Esophagus (tissue), 2 donors: Measurements from ENCODE around the gene RAD51B. TPM values are rescaled to one million over a fixed set of nuclear protein-coding genes. Genes with fewer than 3 reads are reported as not detected.
A peak's percentile ranks its signal among the peaks of the same experiment; 100 is the strongest.

Experiments used
- H3K27ac ChIP-seq, 2 donors: one replicate each; pipeline ENCODE4 v1.5.1; 2013; ENCODE audit warnings: low read depth in 2 of 2, mild to moderate bottlenecking in 2 of 2, inconsistent platforms in 1 of 2, low read length in 1 of 2, moderate library complexity in 1 of 2
- H3K27me3 ChIP-seq, 2 donors: one replicate each; pipeline ENCODE4 v1.6.1; 2013; ENCODE audit warnings: low read length in 2 of 2, control low read depth in 1 of 2, mild to moderate bottlenecking in 1 of 2; ENCODE audit not compliant: insufficient read depth in 2 of 2, control insufficient read depth in 1 of 2
- H3K36me3 ChIP-seq, 2 donors: one replicate each; pipeline ENCODE4 v1.6.1; 2013; ENCODE audit warnings: low read length in 1 of 2; ENCODE audit not compliant: control insufficient read depth in 2 of 2, insufficient read depth in 2 of 2
- H3K4me1 ChIP-seq, 2 donors: one replicate each; pipeline ENCODE4 v1.6.1; 2013; ENCODE audit warnings: low read length in 1 of 2; ENCODE audit not compliant: control insufficient read depth in 2 of 2, insufficient read depth in 2 of 2
- H3K4me3 ChIP-seq, 2 donors: one replicate each; pipeline ENCODE4 v1.5.1; 2013; ENCODE audit warnings: low read length in 2 of 2, mild to moderate bottlenecking in 2 of 2, low read depth in 1 of 2, moderate library complexity in 1 of 2
- H3K9me3 ChIP-seq, 2 donors: one replicate each; pipeline ENCODE4 v1.6.1; 2013; ENCODE audit warnings: mild to moderate bottlenecking in 2 of 2, low read depth in 1 of 2, low read length in 1 of 2, moderate library complexity in 1 of 2; ENCODE audit not compliant: control insufficient read depth in 2 of 2, insufficient read depth in 1 of 2
- WGBS, 2 donors: extraction: QIAGEN DNeasy Blood & Tissue Kit; methylation state at CpG; one replicate each; pipeline ENCODE4 v1.1.7; 2013; 5-methylcytosine and 5-hydroxymethylcytosine counted together
- polyA plus RNA-seq, 2 donors: library from polyadenylated mRNA; stranded (reverse); fragments of 200-250 nt; gene quantifications; one replicate each; pipeline ENCODE4 v1.2.3, GENCODE V29; 2013
- donor health status: healthy with polysubstance abuse.
- donor health status: Bipolar disorder and iron deficiency.

The RAD51B gene
- polyA plus RNA-seq, 2 donors: 3.2 to 4.0 TPM

DNA sequence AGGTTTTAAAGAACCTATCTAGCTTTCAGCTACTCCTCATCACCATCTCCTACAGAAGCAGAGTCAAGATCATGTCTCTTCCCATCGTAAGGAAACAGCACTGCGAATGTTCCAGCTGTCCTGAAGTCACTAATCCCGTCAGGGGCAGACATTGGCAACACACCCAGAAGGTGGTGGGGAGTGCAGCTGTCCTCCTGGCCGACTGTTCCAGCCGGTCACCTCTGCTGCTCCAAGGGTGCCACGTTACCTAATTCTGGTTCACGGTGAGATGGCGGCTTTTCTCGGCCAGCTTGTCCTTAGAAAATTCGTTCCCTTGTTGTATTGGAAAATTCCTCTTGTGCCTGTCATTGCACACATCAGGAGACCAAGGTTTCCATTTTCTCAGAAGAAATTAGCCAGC lies 777.1 kb downstream of the RAD51B start:
- WGBS, 2 donors: 76 to 82% methylated on average over 10 of the region's 10 CpGs
- H3K4me1 ChIP-seq: peaks cover 2 to 5% of the 10 kb centered on the region in 2 donors
- no peak overlapping the region for H3K27ac ChIP-seq
- H3K27me3 ChIP-seq: no peaks in the 10 kb centered on the region
- H3K4me3 ChIP-seq: no peak overlapping the region
- H3K36me3 ChIP-seq: no peaks in the 10 kb centered on the region
- no peaks in the 10 kb centered on the region for H3K9me3 ChIP-seq

DNA sequence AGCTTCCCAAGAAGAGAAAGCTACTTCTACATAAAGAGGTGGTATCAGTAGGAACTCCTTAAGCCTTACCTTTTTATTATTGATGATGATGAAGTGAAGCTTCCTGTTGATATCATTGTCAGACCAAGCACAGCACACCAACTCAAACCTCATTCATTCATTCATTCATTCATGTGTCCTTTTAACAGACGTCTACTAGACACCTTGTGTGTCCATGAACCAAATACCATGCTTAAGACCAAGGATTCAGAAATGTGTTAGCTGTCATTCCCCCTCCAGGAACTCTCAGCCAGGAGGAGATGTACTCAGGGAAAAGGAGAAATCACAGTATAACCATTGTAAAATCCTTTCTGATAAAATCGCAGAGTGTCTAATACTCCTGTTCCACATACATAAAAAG lies 778.5 kb downstream of the RAD51B start:
- Histone ChIP-seq H3K9me3 (no peaks in the 10 kb centered on the region), H3K27me3 (no peaks in the 10 kb centered on the region), H3K4me1 (peaks cover 2 to 5% of the 10 kb centered on the region in 2 donors), H3K27ac (peak overlapping the region in 1 of 2 donors; percentile 61), H3K36me3 (no peaks in the 10 kb centered on the region), H3K4me3 (no peak overlapping the region)
- 62 to 81% methylated on average over 2 of the region's 2 CpGs for WGBS, 2 donors

DNA sequence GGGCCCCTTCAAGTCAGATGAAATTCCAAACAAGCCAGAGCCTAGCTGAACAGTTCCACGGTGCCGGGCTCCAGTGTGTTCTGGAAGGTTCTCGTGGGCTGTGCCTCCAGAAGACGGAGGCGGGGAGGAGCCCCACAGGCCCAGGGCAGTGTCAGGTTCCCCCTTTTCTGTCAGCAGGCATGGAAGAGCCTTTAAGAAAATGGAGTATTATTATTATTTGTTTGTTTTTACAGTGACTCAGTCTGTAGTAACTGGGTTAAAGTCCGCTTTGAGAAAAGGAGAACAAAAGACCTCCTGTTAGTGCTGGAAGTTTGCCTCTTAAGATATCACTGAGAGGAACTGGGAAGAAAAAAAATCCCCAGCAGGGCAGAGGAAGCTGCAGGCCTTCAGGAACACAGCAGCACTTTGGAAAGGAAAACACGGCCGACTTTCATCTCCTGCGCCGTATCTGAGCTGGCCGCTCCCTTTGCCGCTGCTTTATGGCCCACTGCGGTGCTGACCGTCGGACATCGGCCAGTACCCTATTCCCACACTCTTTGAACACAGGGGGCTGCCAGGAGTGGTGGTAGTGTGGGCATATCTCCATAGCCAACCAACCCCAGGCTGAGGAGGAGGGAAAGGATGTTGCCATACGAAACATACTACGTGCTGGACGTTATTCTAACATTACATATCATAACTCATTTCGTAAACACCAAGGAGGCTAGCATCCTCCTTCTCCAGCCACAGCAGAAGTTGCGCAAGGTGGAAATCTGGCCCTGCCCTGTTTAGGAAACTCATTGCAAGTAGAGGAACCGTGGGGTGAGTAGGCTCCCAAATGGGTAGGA lies 779.3 kb downstream of the RAD51B start:
- Histone ChIP-seq H3K9me3 (no peaks in the 10 kb centered on the region), H3K27me3 (no peaks in the 10 kb centered on the region), H3K36me3 (no peaks in the 10 kb centered on the region), H3K4me3 (no peak overlapping the region), H3K4me1 (peaks cover 2 to 5% of the 10 kb centered on the region in 2 donors), H3K27ac (peak overlapping the region; percentile 67 to 85)
- WGBS, 2 donors: 58 to 62% methylated on average over 22 of the region's 22 CpGs

DNA sequence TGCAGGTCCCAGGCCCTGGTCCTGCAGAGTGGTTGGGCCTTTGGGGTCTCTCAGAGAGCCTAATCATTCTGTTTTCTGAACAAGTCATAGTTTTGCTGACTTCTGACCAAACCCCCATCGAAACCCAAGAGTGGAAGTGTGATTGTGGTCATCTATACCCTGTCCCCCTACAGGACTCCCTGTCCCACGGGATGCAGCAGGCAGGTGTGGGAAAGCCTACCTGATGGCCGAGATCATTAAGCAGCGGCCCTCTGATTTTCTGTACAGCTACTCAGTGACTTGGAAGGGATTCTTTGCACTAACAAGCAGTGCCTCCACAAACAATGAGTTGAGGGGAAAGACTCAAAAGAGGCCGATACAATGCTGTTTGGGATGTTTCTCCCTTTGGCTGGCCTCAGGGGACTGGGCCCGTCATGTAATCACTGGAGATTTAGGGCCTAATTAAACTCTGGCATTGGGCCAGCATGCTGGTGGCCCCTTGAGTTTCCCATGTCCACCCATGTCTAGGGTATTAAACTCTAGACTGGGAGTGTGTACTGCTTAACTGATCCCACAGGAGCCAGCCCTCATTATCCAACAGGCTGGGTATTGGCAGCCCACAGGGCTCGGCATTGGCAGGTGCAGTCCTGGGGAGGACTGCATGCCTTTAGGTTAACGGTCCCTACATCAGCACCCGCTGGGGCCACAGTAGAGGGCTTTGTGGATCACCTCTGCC lies 780.5 kb downstream of the RAD51B start:
- no peak overlapping the region for H3K27ac ChIP-seq
- H3K9me3 ChIP-seq: no peaks in the 10 kb centered on the region
- WGBS, 2 donors: 84 to 90% methylated on average over 9 of the region's 9 CpGs
- H3K4me1 ChIP-seq: peaks cover 2 to 5% of the 10 kb centered on the region in 2 donors
- H3K4me3 ChIP-seq: no peak overlapping the region
- no peaks in the 10 kb centered on the region for H3K27me3 ChIP-seq
- no peaks in the 10 kb centered on the region for H3K36me3 ChIP-seq

DNA sequence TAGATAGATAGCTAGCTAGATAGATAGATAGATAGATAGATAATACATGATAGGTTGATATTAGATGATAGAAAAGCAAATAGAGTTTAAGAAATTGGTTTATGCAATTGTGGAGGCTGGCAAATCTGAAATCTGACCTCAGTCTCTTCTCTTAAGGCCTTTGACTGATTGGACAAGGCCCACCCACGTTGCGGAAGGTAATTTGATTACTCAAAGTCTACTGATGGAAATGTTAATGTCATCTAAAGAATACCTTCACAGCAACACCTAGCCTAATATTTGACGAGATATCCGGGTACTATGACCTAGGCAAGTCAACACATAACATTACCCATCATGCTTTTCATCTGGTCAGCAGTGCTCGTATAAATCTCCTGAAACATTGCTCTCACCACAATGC lies 782.9 kb downstream of the RAD51B start:
- WGBS, 2 donors: 77 to 95% methylated on average over 5 of the region's 5 CpGs
- Histone ChIP-seq H3K9me3 (no peaks in the 10 kb centered on the region), H3K4me3 (no peak overlapping the region), H3K27me3 (no peaks in the 10 kb centered on the region), H3K36me3 (no peaks in the 10 kb centered on the region), H3K4me1 (peaks cover 2 to 5% of the 10 kb centered on the region in 2 donors), H3K27ac (no peak overlapping the region)

DNA sequence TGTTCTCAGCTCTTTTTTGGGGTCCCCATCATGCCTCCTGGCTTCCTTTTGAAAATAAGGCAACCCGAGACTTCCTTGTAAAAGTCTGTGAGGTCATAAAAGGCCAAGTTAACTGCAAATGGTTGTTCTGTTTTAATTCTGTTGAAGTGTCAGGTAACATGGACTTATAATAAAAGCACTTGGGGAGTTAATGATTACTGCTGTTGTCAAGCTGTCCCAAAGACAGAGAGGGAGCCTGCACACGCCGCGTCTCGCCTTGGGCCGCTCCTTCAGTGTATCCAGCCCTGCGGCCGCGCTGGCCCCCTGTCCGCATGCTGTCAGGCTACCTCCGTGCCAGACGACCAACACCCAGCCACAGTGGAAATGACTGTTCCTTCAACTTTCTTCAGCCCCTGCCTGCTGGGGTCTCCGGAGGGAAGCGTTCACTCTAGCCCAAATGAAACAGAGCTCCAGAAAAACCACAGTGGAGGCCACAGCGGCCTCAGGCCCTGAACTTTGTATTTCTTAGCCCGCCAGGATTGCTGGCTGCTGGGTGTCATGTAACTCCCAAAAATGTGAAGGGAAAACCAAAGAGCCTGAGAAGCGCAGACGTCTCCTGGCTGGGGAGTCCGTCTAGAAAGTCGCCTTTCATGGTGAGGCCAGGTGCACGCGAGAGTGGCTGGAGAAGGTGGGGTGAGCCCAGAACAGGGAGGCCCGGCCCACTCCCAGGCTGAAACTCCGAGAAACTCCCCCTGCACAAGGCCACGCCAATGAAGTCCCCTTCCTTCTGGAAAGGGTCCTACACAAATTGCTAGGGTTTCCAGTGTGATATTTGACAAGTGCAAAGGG lies 784.2 kb downstream of the RAD51B start:
- H3K27me3 ChIP-seq: no peaks in the 10 kb centered on the region
- 94 to 95% methylated on average over 25 of the region's 25 CpGs for WGBS, 2 donors
- H3K36me3 ChIP-seq: no peaks in the 10 kb centered on the region
- peaks cover 2 to 3% of the 10 kb centered on the region in 2 donors for H3K4me1 ChIP-seq
- no peaks in the 10 kb centered on the region for H3K9me3 ChIP-seq
- H3K4me3 ChIP-seq: no peak overlapping the region
- H3K27ac ChIP-seq: no peak overlapping the region

DNA sequence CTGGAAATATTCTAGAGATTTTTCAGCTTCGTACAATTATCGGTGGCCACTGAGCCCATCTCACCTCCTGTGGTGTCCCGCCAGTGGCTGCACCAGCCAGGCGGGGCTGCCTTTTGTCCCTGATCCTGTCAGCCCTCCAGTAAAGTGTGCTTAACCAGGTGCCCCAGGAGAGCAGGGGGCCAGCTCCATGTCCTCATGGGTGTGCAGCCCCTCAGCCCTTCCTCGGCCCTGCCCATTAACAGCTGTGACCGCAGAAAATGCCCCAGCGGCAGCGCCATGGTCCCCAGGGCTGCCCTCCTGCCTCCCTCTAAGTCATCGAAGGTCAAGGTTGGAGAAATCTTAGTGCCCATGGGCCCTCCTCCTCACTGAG lies 784.8 kb downstream of the RAD51B start:
- H3K27ac ChIP-seq: no peak overlapping the region
- H3K36me3 ChIP-seq: no peaks in the 10 kb centered on the region
- H3K4me1 ChIP-seq: peaks cover 0 to 2% of the 10 kb centered on the region in 2 donors
- H3K27me3 ChIP-seq: no peaks in the 10 kb centered on the region
- H3K9me3 ChIP-seq: no peaks in the 10 kb centered on the region
- no peak overlapping the region for H3K4me3 ChIP-seq
- 99% methylated on average over 9 of the region's 9 CpGs for WGBS, 2 donors

DNA sequence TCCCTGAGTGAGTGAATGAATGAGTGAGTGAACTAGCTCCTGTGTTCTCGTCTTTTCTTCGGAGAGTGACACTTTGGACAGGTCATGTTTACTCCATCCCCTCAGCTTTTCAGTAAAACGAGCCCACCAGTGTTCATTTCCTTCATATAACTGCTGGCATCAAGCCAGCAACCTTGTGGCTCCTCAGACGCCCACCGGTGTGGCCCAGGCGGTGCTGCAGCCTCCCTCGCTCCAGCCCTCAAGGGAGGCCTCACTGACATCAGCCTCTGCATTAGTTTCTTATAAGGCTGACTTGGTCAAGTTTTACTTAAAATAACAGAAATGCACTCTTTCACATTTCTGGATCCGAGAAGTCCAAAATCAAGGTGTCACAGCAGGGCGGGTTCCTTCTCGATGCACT lies 785.2 kb downstream of the RAD51B start:
- H3K9me3 ChIP-seq: no peaks in the 10 kb centered on the region
- H3K27me3 ChIP-seq: no peaks in the 10 kb centered on the region
- peaks cover 0 to 4% of the 10 kb centered on the region in 2 donors for H3K4me1 ChIP-seq
- H3K4me3 ChIP-seq: no peak overlapping the region
- no peaks in the 10 kb centered on the region for H3K36me3 ChIP-seq
- WGBS, 2 donors: 86 to 94% methylated on average over 10 of the region's 10 CpGs
- no peak overlapping the region for H3K27ac ChIP-seq

DNA sequence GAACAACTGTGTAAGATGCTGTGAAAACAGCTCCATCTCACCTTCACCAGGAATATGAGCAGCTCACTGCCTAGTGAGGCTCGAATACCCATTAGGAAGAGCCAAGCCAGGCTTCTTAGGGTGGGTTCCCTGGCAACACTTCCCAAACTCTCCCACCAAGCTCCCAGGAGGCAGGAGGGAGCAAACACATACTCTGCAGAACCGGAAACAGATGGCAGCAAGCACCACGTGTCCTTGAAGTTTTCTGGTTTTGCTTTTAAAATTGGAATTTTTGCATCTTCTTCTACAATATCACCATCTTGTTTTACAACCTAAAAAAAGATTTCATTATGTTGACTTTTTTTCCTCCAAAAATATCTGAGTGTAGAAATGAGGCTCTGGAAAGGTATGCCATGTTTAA lies 786.6 kb downstream of the RAD51B start:
- Histone ChIP-seq H3K9me3 (no peaks in the 10 kb centered on the region), H3K4me3 (no peak overlapping the region), H3K4me1 (peaks cover 0 to 4% of the 10 kb centered on the region in 2 donors), H3K36me3 (no peaks in the 10 kb centered on the region), H3K27ac (no peak overlapping the region), H3K27me3 (no peaks in the 10 kb centered on the region)
- 77 to 78% methylated on average over 3 of the region's 3 CpGs for WGBS, 2 donors
